ENCODE results near the gene ACR.
"Not testable (repeated sequence)": the region's sequence is repeated elsewhere in the genome, so short reads cannot be mapped to it uniquely, and the experiment has no call there.

Gene ACR

DNA sequence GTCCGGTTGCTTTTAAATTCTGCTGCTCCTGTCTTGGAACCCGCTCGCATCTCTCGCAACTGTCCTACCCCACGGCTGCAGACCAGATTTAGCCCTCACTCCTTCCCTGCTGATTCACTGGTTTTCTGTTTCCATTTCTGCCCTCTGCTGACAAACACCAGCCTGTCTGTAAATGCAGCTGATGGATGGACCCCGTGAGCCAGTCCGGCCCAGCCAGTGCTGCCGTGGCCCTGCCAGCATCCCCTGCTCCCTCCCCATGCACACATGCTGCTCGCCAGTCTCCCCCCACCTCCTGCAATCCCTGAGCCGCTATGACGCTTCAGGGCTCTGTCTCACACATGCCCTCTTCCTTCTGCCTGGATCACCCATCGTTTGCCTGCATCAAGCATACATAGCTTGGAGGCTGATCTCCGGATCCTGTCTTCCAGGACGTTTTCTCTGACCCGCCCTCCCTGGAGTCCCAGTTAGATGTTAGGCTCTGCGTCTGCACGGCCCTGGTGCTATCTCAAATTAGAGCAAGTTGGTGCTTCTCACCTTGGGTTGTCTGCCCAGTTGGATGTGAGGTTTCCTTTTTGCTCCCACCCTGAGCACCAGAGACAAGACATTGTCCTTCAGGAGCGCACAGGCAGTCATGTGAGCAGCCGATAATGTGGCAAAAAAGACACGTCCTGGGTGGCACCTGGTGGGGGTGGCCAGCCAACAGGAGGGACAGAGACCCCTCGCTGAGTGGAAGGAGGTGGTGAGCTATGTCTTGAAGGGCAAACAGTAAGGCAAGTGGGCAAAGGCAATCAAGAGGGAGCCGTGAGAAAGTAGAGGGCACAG, 4.3 kb upstream of the ACR start:
- no peak for DNase-seq

DNA sequence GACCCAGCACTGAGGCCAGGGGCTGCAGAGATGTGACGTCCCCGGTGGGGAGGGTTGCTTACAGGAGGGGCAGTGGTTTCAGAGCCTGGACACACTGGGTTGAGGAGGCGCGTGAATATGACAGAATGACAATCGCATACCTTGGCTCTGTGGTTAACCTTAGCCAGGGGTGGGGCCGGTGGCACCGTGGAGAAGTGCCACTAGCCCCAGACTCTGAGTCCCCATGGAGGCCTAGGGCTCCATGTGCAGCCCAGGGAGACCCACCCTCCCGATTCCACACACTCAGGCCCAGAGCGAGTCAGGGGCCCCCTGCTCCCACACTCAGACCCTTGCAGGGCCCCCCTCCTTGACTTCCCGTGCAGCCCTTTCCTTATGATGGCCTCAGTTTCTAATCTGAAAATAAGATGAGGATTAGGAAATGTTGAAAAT, 3.6 kb upstream of the ACR start:
- no peak for DNase-seq

DNA sequence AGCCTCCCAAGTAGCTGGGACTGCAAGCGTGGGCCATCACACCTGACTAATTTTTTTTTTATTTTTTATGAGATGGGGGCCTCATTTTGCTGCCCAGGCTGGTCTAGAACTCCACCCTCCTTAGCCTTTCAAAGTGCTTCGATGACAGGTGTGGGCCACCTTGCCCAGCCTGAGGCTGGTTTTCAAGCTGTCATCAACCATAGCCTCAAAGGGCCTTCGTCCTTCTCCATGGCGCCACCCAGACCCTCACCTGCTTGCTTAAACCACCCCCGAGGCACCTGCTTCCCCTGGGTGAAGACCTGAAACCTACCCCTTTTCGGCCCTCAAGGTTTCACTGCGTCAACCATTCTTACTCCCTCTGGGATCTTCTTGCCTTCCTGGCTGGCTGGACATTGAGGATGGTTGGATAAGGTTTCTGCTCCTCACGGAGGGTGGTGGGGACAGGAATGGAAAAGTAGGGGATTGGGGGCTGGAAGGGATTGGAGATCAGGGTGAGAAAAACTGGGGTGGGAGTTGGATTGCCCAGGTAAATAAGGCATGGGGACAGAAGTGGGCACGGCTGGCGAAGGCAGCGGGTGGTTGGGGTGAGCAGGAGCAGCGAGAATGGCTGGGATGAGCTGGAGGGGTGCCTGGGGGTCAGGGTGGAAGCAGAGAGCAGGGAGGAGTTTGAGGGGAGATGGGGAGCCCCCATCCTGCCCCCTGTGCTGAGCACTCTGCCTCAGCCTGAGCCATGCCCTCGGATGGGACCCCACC, 2.8 kb upstream of the ACR start:
- no peak for DNase-seq

DNA sequence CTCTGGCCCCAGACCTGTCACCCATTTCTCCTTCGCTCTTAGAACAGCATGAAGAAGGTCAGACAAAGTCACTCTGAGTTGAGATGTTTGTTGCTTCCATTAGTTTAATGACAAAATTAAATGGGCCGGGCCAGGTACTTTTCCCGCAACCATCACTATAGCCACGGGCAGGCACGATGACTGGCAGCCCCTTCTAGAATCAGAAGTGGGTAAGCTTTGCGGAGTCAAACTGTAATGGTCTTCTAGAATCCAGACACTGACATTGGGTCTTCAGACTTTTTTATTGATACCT, 2.3 kb upstream of the ACR start:
- DNase-seq = no peak

DNA sequence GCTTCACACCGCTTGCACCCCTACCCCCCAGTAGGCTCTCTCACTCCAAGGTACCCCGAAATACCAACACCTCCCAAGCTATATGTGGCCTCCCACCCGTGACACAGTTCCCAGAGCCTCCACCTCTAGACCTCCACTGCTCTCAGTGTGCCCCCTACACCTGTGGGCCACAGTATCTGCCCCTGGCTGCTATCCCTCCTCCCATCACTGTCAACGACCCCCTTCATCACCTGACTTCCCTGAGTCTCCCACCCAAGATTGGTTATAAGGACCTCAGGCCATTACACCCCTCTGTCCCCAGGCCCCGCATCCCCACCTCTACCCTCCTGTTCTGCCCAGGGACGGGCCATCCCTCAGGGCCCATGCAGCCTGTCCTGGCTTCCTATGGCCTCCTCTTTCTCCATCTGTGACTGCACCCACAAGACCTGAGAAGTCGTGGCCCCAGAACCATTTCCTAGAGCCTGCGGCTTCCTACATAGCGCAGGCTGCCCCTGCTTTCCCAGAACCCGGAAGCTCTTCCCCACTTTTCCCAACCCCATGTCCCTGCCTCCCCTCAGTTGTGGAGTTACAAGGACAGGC, 734 bp downstream of the ACR start:
- no peak for DNase-seq

DNA sequence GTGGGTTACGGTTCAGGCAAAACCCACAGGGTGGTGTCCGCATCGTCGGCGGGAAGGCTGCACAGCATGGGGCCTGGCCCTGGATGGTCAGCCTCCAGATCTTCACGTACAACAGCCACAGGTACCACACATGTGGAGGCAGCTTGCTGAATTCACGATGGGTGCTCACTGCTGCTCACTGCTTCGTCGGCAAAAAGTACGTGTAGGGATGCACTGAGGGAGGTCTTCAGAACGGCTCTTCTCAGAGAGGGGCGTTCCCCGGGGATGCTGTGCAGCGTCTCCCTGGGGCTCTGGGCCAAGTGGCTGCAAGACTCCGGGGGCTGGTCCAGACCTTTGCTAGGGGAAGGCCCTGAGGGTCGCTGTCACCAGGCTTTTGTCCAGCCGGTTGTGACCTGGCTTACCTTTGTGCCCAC, 1.3 kb downstream of the ACR start:
- no peak for DNase-seq

DNA sequence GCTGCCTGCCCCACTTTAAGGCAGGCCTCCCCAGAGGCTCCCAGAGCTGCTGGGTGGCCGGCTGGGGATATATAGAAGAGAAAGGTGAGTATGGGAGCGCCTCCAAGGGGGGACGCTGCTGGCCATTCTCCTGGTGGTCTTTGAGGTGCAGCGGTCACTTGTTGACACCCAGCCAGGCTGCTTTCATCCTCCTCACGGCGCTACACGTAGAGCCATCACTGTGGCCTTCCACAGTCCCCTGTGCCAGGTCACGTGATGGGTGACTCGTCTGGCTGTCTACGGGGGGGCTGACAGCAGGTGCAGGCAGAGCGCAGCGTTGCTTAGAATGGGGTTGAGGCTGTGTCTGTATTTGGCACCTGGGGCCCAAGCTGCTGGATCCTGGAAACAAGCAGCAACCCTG, 1.9 kb downstream of the ACR start:
- DNase-seq = no peak

DNA sequence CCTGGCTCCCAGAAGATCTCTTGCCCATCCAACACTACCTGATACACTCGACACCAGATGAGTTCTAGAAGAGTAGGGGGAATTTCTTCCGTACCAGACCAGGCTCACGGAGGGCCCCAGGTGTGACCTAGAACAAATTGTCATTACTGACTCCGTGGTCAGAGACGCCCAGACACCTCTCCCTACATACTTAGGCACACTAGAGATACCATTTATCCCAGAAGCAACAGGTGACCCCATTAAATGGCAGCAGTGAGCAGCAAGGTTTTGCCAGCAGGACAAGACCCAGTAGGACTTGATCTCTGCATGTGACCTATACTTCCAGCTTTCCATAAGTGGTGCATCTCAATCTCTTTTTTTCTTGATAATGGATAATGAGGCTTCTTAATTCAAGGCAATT, 2.7 kb downstream of the ACR start:
- DNase-seq = not testable (repeated sequence)

DNA sequence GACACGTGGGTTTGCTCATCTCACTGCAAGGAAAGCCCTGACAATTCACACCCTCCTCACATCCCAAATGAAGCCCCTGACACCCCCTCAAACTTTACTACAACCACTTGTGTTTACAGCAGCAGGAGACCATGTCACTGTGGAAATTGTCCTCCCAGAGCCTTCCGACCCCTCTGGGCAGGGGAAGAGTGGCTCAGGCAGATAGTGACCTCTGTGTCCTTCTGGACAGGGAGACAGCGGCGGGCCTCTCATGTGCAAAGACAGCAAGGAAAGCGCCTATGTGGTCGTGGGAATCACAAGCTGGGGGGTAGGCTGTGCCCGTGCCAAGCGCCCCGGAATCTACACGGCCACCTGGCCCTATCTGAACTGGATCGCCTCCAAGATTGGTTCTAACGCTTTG, 6.4 kb downstream of the ACR start:
- not testable (repeated sequence) for DNase-seq

DNA sequence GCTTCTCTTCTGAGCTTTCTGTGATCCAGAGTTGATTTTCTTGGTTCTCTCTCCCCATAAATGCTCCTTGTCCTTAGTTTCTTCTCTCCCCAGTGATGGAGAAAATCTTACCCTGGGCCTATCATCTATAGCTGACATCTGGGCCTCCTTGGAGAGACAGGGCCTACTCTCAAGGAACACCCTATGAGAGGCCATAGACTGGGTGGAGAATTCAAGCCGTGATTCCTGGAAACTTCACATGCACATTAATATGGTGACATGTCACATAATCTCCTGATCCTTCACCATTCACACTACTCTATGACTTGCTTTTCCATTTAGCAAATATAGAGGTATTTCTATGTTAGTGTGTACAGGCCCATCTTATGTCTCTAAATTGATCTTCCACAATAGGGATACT, 9.5 kb downstream of the ACR start:
- not testable (repeated sequence) for DNase-seq

DNA sequence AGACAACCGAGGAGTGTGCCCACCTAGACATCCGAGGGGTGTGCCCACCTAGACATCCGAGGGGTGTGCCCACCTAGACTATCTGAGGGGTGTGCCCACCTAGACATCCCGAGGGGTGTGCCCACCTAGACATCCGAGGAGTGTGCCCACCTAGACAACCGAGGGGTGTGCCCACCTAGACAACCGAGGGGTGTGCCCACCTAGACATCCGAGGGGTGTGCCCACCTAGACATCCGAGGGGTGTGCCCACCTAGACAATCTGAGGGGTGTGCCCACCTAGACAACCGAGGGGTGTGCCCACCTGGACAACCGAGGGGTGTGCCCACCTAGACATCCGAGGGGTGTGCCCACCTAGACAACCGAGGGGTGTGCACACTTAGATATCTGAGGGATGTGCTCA, 10.6 kb downstream of the ACR start:
- not testable (repeated sequence) for DNase-seq

DNA sequence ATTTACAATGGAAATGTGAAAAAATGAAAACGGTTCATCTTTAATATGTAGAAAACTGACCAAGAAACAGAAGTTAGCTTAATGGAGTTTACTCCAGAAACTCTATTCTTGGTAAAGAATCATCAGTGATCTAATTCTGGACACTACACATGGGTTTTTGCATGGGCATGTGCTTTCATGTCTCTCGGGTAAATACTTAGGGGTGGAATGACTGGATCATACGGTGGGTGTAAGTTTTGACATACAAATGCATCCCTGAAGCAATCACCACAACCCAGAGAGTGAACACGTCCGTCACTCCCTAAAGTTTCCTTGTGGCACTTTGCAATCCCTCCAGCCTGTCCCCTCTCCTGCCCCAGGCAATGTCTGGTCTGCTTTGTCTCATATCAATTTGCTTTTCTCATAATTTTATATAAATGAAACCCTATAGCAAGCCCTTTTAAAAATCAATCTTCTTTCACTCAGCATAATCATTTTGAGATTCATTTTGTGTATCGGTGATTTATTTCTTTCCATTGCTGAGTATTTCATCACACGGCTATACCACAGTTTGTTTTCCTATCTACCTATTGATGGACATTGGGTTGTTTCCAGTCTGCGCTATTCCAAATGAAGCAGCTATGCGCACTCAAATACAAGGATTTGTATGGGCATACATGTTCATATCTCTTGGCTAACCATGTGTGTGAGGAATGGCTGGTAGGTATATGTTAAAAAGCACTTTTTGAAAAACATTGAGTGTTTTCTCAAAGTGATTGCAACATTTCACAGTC, 11.5 kb downstream of the ACR start:
- DNase-seq = not testable (repeated sequence)

DNA sequence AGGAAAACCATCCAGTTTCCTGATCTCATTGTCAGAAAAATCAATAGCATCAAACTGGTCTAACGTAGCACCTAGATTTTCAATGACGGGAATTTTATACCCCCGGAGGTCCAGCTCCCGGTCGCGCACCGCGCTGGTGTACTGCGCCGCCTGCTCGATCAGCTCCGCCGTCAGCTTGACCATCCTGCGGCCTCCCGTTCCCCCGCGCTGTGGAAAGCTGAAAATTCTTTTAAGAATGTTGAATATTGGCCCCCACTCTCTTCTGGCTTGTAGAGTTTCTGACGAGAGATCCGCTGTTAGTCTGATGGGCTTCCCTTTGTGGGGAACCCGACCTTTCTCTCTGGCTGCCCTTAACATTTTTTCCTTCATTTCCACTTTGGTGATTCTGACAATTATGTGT, 17.2 kb downstream of the ACR start:
- DNase-seq = not testable (repeated sequence)

DNA sequence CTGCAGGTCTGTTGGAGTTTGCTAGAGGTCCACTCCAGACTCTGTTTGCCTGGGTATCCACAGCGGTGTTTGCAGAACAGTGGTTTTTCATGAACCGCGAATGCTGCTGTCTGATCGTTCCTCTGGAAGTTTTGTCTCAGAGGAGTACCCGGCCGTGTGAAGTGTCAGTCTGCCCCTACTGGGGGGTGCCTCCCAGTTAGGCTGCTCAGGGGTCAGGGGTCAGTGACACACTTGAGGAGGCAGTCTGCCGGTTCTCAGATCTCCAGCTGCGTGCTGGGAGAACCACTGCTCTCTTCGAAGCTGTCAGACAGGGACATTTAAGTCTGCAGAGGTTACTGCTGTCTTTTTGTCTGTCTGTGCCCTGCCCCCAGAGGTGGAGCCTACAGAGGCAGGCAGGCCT, 18.4 kb downstream of the ACR start:
- not testable (repeated sequence) for DNase-seq

DNA sequence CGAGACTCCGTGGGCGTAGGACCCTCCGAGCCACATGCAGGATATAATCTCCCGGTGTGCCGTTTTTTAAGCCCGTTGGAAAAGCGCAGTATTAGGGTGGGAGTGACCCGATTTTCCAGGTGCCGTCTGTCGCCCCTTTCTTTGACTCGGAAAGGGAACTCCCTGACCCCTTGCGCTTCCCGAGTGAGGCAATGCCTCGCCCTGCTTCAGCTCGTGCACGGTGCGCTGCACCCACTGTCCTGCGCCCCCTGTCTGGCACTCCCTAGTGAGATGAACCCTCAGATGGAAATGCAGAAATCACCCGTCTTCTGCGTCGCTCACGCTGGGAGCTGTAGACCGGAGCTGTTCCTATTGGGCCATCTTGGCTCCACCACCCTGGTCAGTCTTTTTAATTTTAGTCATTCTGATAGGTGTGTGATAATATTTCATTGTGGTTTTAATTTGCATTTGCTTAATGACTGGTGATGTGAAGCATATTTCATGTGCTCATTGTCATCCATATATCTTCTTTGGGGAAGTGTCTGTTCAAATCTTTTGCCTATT, 19.0 kb downstream of the ACR start:
- DNase-seq = not testable (repeated sequence)

DNA sequence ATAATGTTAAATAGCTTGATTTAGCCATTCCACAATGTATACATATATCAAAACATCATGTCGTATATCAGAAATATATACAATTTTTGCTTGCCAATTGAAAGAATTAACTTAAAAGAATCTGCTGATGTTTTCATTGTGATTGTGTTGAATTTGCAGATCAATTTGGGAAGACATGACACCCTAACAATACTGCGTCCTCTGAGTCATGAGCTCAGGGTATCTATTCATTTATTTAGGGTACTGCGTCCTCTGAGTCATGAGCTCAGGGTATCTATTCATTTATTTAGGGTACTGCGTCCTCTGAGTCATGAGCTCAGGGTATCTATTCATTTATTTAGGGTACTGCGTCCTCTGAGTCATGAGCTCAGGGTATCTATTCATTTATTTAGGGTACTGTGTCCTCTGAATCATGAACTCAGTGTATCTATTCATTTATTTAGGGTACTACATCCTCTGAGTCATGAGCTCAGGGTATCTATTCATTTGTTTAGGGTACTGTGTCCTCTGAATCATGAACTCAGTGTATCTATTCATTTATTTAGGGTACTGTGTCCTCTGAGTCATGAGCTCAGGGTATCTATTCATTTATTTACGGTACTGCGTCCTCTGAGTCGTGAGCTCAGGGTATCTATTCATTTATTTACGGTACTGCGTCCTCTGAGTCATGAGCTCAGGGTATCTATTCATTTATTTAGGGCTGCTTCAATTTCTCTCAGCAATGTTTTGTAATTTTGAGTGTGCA, 21.8 kb downstream of the ACR start:
- not testable (repeated sequence) for DNase-seq

DNA sequence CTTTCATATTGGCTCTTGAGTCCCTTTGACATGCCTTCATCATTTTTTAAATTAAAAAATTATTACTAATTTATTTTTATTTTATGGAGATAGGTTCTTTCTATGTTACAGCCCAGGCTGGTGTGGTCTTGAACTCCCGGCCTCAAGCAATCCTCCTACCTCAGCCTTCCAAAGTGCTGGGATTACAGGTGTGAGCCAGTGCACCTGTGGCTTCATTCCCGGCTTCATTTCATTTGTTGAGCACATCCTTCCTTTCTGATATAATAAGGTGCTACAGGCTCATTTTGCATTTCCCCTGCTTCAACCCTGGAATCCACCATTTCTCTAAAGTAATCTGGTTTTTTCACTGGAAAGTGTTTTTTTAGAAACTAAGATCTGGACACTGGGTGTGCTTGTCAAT, 23.8 kb downstream of the ACR start:
- DNase-seq = not testable (repeated sequence)

DNA sequence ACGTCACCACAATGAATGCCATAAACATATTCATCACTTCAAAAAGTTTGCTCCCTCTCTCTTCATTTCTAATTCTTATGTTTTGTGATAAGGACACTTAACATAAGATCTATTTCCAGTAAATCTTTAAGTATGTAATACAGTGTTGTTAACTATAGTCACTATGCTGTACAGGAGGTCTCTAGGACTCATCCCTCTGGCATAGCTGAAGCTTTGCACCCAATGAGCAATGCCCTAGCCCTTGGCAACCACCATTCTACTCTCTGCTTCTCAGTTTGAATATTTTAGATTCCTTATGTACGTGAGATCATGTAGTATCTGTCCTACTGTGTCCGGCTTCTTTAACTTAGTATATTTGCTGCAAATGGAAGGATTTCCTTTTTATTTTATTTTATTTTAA, 26.3 kb downstream of the ACR start:
- not testable (repeated sequence) for DNase-seq

DNA sequence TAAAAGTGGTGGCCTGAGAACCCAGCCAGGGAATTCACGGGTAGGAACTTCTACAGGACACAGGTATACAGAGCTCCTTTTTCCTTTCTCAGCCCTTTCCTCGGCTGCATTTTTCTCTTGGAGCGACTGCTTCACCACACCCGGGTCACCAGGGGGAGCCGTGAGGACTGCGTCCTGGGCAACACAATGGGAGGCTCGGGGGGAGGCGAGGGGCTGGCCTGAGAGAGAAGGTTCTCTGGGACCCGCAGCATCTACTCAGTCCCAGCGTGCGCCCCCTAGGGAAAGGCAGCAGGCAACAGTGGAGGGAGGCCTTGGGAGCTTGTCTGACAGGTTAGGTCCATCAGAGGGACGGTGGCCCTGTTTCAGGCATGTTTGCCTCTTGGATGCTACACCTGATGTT, 37.1 kb downstream of the ACR start:
- DNase-seq = peak; percentile 43

DNA sequence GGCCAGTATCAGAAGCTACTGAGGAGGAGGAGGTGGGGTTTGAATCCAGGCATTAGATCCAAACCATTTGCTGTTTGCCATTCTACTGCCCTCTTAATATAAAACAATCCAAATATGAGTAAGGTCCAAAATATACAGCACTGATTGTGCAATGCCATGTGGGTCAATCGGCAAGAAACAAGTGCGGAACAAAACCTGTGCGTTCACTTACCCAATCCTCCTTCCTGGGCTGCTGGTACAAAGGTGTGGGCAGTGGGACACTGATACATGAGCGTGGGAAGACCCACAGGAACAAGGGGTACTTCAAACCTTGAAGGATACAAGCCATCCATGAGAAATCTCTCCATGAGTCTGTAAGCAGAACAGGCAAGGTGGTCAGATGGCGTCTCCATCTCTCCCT, 39.6 kb downstream of the ACR start:
- not testable (repeated sequence) for DNase-seq

DNA sequence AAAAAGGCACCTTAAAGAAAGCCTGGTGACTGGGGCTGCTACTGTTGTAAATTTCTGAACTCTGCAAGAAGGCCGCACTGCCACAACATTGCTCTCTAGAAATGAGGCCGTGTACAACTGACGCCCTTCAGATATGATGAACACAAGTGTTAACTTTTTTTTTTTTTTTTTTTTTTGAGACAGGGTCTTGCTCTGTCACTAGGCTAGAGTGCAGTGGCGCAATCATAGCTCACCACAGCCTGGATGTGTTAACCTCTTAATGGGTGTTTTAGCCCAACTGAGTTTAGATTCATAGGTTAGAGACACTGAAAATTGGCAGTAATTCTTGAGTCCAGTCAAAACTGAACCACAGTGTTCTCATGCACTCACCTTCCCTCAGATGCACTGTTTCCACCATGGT, 42.2 kb downstream of the ACR start:
- not testable (repeated sequence) for DNase-seq

DNA sequence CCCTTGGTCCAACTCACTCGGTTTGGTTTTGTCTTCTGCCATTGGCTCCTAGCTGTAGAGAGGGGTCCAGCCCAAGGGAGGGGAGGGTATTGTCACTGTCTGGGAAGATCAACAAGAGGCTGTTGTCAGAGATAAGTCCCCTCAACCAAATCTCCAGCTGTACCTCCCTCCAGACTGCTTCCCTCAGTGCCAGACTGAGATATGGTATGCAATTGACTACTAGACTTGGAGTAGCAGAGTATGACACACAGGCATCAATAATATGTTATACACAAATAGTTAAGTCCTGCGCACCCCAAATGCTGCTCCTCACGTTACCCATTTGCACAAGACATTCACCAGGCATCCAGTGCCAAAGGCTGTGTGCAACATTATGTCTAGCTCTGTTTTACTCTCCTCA, 44.2 kb downstream of the ACR start:
- DNase-seq = not testable (repeated sequence)
